B cell (primary cell): Measurements from ENCODE around the gene TSC22D4. TPM values are rescaled to one million over a fixed set of nuclear protein-coding genes. Genes with fewer than 3 reads are reported as not detected.

Experiments used
- ATAC-seq: fragments of 200-7000 bp; cut with Tn5 transposase; one replicate; pipeline ENCODE4 v1.10.0; 2021; ENCODE audit warnings: low read depth, mild to moderate bottlenecking, moderate number of reproducible peaks, moderate library complexity
- CTCF ChIA-PET: fragments of 350-600 bp; sonication (Branson Sonifier 250); formaldehyde crosslinking; loops from one replicate; lab custom pipeline; 2021; ENCODE audit warnings: antibody characterized with exemption, inconsistent platforms; lab: Charles Lee
- POLR2A ChIA-PET: fragments of 350-600 bp; sonication (Branson Sonifier 250); formaldehyde crosslinking; loops from one replicate; lab custom pipeline; 2021; ENCODE audit warnings: antibody characterized with exemption; lab: Charles Lee
- DNase-seq: peaks from one replicate; pipeline ENCODE4 v3.0.0; 2013
- H2AFZ ChIP-seq: 2 replicates; pipeline ENCODE4 v1.6.1; 2012; ENCODE audit warnings: mild to moderate bottlenecking, low read depth, low read length; ENCODE audit not compliant: insufficient read depth, poor library complexity, severe bottlenecking
- H3K27ac ChIP-seq, 2 donors: 1 replicate in 1 of 2; 2 replicates in 1 of 2; pipeline ENCODE4 v1.5.1; 2012 to 2013; ENCODE audit warnings: low read length in 2 of 2, mild to moderate bottlenecking in 2 of 2, moderate library complexity in 1 of 2
- H3K27me3 ChIP-seq, 4 experiments: fragments of 200-600 bp in 1 of 4; sonication (generic) in 1 of 4; replicated peaks in 1 of 4; 1 replicate in 2 of 4; 2 replicates in 2 of 4; pipeline versions ENCODE4 v1.6.1 to v1.7.0; 2013 to 2016; ENCODE audit warnings: low read length in 3 of 4, mild to moderate bottlenecking in 2 of 4, mixed read lengths in 1 of 4, moderate library complexity in 1 of 4; ENCODE audit not compliant: insufficient read depth in 4 of 4, control insufficient read depth in 3 of 4; ENCODE audit errors: control extremely low read depth in 1 of 4
- H3K36me3 ChIP-seq, 2 experiments: replicated peaks in 1 of 2; 1 replicate in 1 of 2; 2 replicates in 1 of 2; pipeline versions ENCODE4 v1.6.1 to v1.7.1; 2013; ENCODE audit warnings: low read length in 1 of 2; ENCODE audit not compliant: insufficient read depth in 2 of 2, control insufficient read depth in 1 of 2; ENCODE audit errors: control extremely low read depth in 1 of 2, extremely low read depth in 1 of 2
- H3K4me1 ChIP-seq, 2 donors: fragments of 200-600 bp in 1 of 2; sonication (generic) in 1 of 2; 1 replicate in 1 of 2; 2 replicates in 1 of 2; pipeline versions ENCODE4 v1.5.1 to v1.6.1; 2013 to 2017; ENCODE audit warnings: low read length in 2 of 2; ENCODE audit not compliant: control insufficient read depth in 2 of 2, insufficient read depth in 2 of 2
- H3K4me2 ChIP-seq: replicated peaks from 2 replicates; pipeline ENCODE3; 2012; ENCODE audit warnings: mild to moderate bottlenecking, low read depth, low read length; ENCODE audit not compliant: poor library complexity, severe bottlenecking
- H3K4me3 ChIP-seq, 5 experiments: fragments of 200-600 bp in 1 of 5; sonication (generic) in 1 of 5; 1 replicate in 3 of 5; 2 replicates in 2 of 5; pipeline versions ENCODE4 v1.5.1 to v1.7.0; 2011 to 2016; ENCODE audit warnings: low read length in 4 of 5, mild to moderate bottlenecking in 4 of 5, low read depth in 2 of 5, control low read depth in 1 of 5, moderate library complexity in 1 of 5; ENCODE audit not compliant: insufficient read depth in 1 of 5; ENCODE audit errors: control extremely low read depth in 1 of 5, extremely low read depth in 1 of 5
- H3K79me2 ChIP-seq: fragments of 200-600 bp; sonication (generic); one replicate; pipeline ENCODE4 v1.6.0; 2016; ENCODE audit warnings: low read length; ENCODE audit not compliant: control insufficient read depth, insufficient read depth
- H3K9ac ChIP-seq: fragments of 200-600 bp; sonication (generic); 2 replicates; pipeline ENCODE4 v1.6.1; 2017; ENCODE audit warnings: mild to moderate bottlenecking, low read length, moderate library complexity
- H3K9me3 ChIP-seq, 3 donors: one replicate each; pipeline versions ENCODE4 v1.6.1 to v1.7.1; 2013; ENCODE audit warnings: low read length in 2 of 3; ENCODE audit not compliant: control insufficient read depth in 2 of 3, insufficient read depth in 1 of 3; ENCODE audit errors: control extremely low read depth in 1 of 3
- H4K20me1 ChIP-seq: 2 replicates; pipeline ENCODE4 v1.6.0; 2012; ENCODE audit warnings: mild to moderate bottlenecking, low read length; ENCODE audit not compliant: insufficient read depth, control insufficient read depth, poor library complexity, severe bottlenecking
- H3K27ac Mint-ChIP-seq: one replicate; pipeline ENCODE4 v1.8.0; 2021; ENCODE audit warnings: mixed read lengths
- H3K27me3 Mint-ChIP-seq: one replicate; pipeline ENCODE4 v1.8.0; 2021; ENCODE audit warnings: mixed read lengths
- H3K4me1 Mint-ChIP-seq: one replicate; pipeline ENCODE4 v1.8.0; 2021; ENCODE audit warnings: mixed read lengths
- H3K4me3 Mint-ChIP-seq: one replicate; pipeline ENCODE4 v1.8.0; 2021; ENCODE audit warnings: mixed read lengths
- H3K9me3 Mint-ChIP-seq: one replicate; pipeline ENCODE4 v1.8.0; 2022; ENCODE audit warnings: mixed read lengths; ENCODE audit not compliant: insufficient read depth
- EZH2 ChIP-seq: IDR thresholded peaks from 2 replicates; pipeline ENCODE4 v1.6.1; 2012; ENCODE audit warnings: borderline replicate concordance, low read depth, mild to moderate bottlenecking, moderate library complexity, low read length; ENCODE audit not compliant: insufficient read depth, poor library complexity, severe bottlenecking
- WGBS: methylation state at CpG from one replicate; pipeline ENCODE4 v1.1.5; 2013; ENCODE audit warnings: missing lambda C conversion rate; ENCODE audit not compliant: insufficient coverage; 5-methylcytosine and 5-hydroxymethylcytosine counted together
- intact Hi-C: fragments of 100-400 bp; cut with micrococcal nuclease; formaldehyde crosslinking; loops from one replicate; pipeline ENCODE4 v1.10.0; 2022
- polyA plus RNA-seq: library from polyadenylated mRNA; depleted of rRNA; stranded (reverse); fragments of >200 nt; gene quantifications from 2 replicates; pipeline ENCODE4 v1.2.3, GENCODE V29; 2012
- total RNA-seq, 2 donors: library from RNA; stranded (reverse); fragments of 120-200 nt in 1 of 2; gene quantifications; 1 replicate in 1 of 2; 2 replicates in 1 of 2; pipeline versions ENCODE4 v1.2.3 to v1.2.4, GENCODE V29; 2013 to 2022
- TF ChIP-seq, protein P1 (sequence below): fragments of 200-600 bp; IDR thresholded peaks from one replicate; pipeline ENCODE4 v1.8.0; 2022; ENCODE audit warnings: antibody characterized with exemption, mild to moderate bottlenecking

TSC22D4 gene
- total and polyA plus RNA-seq, 2 donors (not counting 1 experiment from before 2014, with no cell fraction given): 80.2 to 92.8 TPM

DNA sequence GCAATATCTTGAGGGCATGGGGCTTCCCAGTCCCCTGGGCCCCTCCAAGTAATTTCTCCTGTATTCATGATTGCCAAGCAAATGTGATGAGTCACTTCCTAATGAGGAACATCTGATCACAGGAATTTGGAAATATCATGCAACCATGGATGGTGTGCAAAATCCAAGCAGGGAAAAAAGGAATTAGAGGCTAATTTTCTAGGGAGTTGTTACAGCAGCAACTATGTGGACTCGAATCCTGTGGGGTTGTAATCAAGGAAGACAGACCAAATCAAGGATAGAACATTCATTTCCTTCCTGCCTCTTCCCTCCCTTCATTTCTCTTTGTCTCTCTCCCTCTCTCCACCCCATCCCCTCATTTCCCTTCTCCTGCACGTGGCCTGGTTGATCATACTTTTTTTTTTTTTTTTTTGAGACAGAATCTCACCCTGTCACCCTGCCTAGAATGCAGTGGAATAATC, 36.1 kb upstream of the TSC22D4 start:
- Histone ChIP-seq H3K36me3 (no peaks in the 10 kb centered on the region), H3K9ac (no peak overlapping the region), H3K4me1 (peaks cover 4 to 14% of the 10 kb centered on the region in 2 donors), H3K27ac (no peak overlapping the region), H3K27me3 (peaks cover 0 to 2% (median 0%) of the 10 kb centered on the region in 4 experiments), H3K4me2 (no peak overlapping the region), H4K20me1 (no peaks in the 10 kb centered on the region), H3K9me3 (no peaks in the 10 kb centered on the region), H3K4me3 (no peak overlapping the region), H2AFZ (no peak overlapping the region), H3K79me2 (no peaks in the 10 kb centered on the region)
- no peaks in the 10 kb centered on the region for H3K9me3 Mint-ChIP-seq
- peaks cover 12% of the 10 kb centered on the region for H3K27me3 Mint-ChIP-seq
- intact Hi-C loops: no loop called here
- CTCF ChIA-PET: no interaction called here
- 0% methylated on average over 1 of the region's 2 CpGs for WGBS
- no peak overlapping the region for H3K27ac Mint-ChIP-seq
- DNase-seq: no peak
- peaks cover 7% of the 10 kb centered on the region for H3K4me1 Mint-ChIP-seq
- ATAC-seq: no peak
- no peak overlapping the region for H3K4me3 Mint-ChIP-seq
- POLR2A ChIA-PET: no interaction called here
- TF ChIP-seq, protein P1, sequence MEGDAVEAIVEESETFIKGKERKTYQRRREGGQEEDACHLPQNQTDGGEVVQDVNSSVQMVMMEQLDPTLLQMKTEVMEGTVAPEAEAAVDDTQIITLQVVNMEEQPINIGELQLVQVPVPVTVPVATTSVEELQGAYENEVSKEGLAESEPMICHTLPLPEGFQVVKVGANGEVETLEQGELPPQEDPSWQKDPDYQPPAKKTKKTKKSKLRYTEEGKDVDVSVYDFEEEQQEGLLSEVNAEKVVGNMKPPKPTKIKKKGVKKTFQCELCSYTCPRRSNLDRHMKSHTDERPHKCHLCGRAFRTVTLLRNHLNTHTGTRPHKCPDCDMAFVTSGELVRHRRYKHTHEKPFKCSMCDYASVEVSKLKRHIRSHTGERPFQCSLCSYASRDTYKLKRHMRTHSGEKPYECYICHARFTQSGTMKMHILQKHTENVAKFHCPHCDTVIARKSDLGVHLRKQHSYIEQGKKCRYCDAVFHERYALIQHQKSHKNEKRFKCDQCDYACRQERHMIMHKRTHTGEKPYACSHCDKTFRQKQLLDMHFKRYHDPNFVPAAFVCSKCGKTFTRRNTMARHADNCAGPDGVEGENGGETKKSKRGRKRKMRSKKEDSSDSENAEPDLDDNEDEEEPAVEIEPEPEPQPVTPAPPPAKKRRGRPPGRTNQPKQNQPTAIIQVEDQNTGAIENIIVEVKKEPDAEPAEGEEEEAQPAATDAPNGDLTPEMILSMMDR: no peak
- no peak for TF ChIP-seq EZH2

DNA sequence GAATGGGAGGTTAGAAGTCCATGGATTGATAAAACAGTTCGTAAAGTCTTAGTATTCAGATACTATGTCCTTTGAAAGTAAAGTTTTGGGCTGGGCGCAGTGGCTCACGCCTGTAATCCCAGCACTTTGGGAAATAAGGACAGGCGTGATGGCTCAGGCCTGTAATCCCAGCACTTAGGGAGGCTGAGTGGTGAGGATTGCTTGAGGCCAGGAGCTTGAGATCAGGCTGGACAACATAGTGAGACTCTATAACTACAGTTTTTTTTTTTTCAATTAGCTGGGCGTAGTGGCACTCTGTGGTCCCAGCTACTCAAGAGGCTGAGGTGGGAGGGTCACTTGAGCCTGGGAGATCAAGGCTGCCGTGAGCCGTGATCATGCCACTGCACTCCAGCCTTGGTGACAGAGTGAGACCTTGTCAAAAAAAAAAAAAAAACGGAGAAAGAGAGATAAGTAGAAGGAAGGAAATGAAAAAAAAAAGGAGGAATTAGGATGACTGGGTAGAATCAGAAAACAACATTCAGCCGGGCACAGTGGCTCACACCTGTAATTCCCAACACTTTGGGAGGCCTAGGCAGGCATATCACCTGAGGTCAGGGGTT, 34.3 kb upstream of the TSC22D4 start:
- ChIA-PET POLR2A (interaction anchor here (0.6 kb wide), 2 partner anchors 26 to 171 kb away, joined by 3 to 6 read pairs; partner anchors contain the start of gene AGFG2), CTCF (interaction anchor here (0.6 to 0.7 kb wide), 4 partner anchors 8 to 1529 kb away, joined by 3 to 4 read pairs (median 3); no protein-coding TSS in a partner anchor)
- H3K27ac Mint-ChIP-seq: no peak overlapping the region
- H4K20me1 ChIP-seq: no peaks in the 10 kb centered on the region
- H3K27me3 Mint-ChIP-seq: peaks cover 18% of the 10 kb centered on the region
- H2AFZ ChIP-seq: no peak overlapping the region
- H3K4me1 ChIP-seq: peaks cover 4 to 14% of the 10 kb centered on the region in 2 donors
- H3K27ac ChIP-seq: no peak overlapping the region
- DNase-seq: no peak
- no peaks in the 10 kb centered on the region for H3K79me2 ChIP-seq
- TF ChIP-seq EZH2: no peak
- TF ChIP-seq, protein P1: no peak
- no peaks in the 10 kb centered on the region for H3K9me3 Mint-ChIP-seq
- 96% methylated on average over 4 of the region's 9 CpGs for WGBS
- no peaks in the 10 kb centered on the region for H3K36me3 ChIP-seq
- H3K9ac ChIP-seq: no peak overlapping the region
- no peak overlapping the region for H3K4me3 Mint-ChIP-seq
- ATAC-seq: no peak
- H3K4me3 ChIP-seq: no peak overlapping the region
- peaks cover 0 to 3% (median 0%) of the 10 kb centered on the region in 3 donors for H3K9me3 ChIP-seq
- intact Hi-C loops: no loop called here
- no peak overlapping the region for H3K4me2 ChIP-seq
- H3K4me1 Mint-ChIP-seq: peaks cover 7% of the 10 kb centered on the region
- peaks cover 0 to 6% (median 0%) of the 10 kb centered on the region in 4 experiments for H3K27me3 ChIP-seq
